GM11168 (cell line): Measurements from ENCODE around the gene ZNF280B.

ENCODE experiments used
- in situ Hi-C: fragments of 300-500 bp; cut with MboI; formaldehyde crosslinking; loops from one replicate; pipeline ENCODE4 v1.12.0; 2022; ENCODE audit warnings: low sequenced_read_pairs; ENCODE audit not compliant: unreplicated experiment

ZNF280B gene

GRCh38 chr22:22508274-22509176 is at the start of gene ZNF280B:
ZNF280B (minus strand) TSS chr22:22508742; CDS start chr22:22489398, 19,344 bp downstream.
- in situ Hi-C loops: no loop called here

GRCh38 chr22:22556995-22557925 is 48.7 kb upstream of the ZNF280B start:
- in situ Hi-C loops: no loop called here

GRCh38 chr22:22556578-22556977 is 48.0 kb upstream of the ZNF280B start:
- in situ Hi-C loops: no loop called here

GRCh38 chr22:22555596-22555995 is 47.1 kb upstream of the ZNF280B start:
- in situ Hi-C loops: no loop called here

GRCh38 chr22:22554587-22555284 is 46.2 kb upstream of the ZNF280B start:
- in situ Hi-C loops: no loop called here

- in situ Hi-C loops: no loop called here
Measured at GRCh38 chr22:22553735-22554586, 45.4 kb upstream of the ZNF280B start.

- in situ Hi-C loops: no loop called here
Measured at GRCh38 chr22:22553141-22553540, 44.6 kb upstream of the ZNF280B start.

- in situ Hi-C loops: no loop called here
Measured at GRCh38 chr22:22552630-22553029, 44.1 kb upstream of the ZNF280B start.

- in situ Hi-C loops: no loop called here
Measured at GRCh38 chr22:22550789-22551434, 42.4 kb upstream of the ZNF280B start.

GRCh38 chr22:22548910-22549309 is 40.4 kb upstream of the ZNF280B start:
- in situ Hi-C loops: no loop called here

GRCh38 chr22:22548317-22548716 is 39.8 kb upstream of the ZNF280B start:
- in situ Hi-C loops: no loop called here

- in situ Hi-C loops: no loop called here
Measured at GRCh38 chr22:22547692-22548300, 39.3 kb upstream of the ZNF280B start.

GRCh38 chr22:22547226-22547625 is 38.7 kb upstream of the ZNF280B start:
- in situ Hi-C loops: no loop called here

- in situ Hi-C loops: no loop called here
Measured at GRCh38 chr22:22546490-22546889, 37.9 kb upstream of the ZNF280B start.

GRCh38 chr22:22545084-22545483 is 36.5 kb upstream of the ZNF280B start:
- in situ Hi-C loops: no loop called here

GRCh38 chr22:22538226-22538989 is 29.9 kb upstream of the ZNF280B start:
- in situ Hi-C loops: no loop called here

- in situ Hi-C loops: no loop called here
Measured at GRCh38 chr22:22536916-22537315, 28.4 kb upstream of the ZNF280B start.

GRCh38 chr22:22536515-22536914 is 28.0 kb upstream of the ZNF280B start:
- in situ Hi-C loops: no loop called here
